IMR-90 (cell line): ENCODE data around the gene KLF11. TPM values are rescaled to one million over a fixed set of nuclear protein-coding genes. Genes with fewer than 3 reads are reported as not detected.
A peak's percentile ranks its signal among the peaks of the same experiment; 100 is the strongest.

Experiments used
- ATAC-seq: fragments of 200-7000 bp; cut with Tn5 transposase; 2 replicates; pipeline ENCODE4 v1.9.1; 2020; ENCODE audit warnings: low read depth, mild to moderate bottlenecking, moderate library complexity
- BruUV-seq: library from RNA; stranded (reverse); fragments of 400-500 nt; replicated peaks from 2 replicates; lab custom pipeline; 2021; lab: Mats Ljungman, UMichigan
- CTCF ChIA-PET: fragments of 300-600 bp; formaldehyde crosslinking; extraction: SDS; loops from one replicate; lab custom pipeline; 2021; ENCODE audit warnings: antibody characterized with exemption; lab: Yijun Ruan, JAX
- POLR2A ChIA-PET: fragments of 300-600 bp; sonication (Branson Sonifier 250); formaldehyde crosslinking; loops from one replicate; lab custom pipeline; 2022; ENCODE audit warnings: antibody characterized with exemption; ENCODE audit not compliant: unreplicated experiment; lab: Charles Lee
- DNase-seq: peaks from one replicate; pipeline ENCODE4 v3.0.0; 2013
- H2AFZ ChIP-seq: replicated peaks from 2 replicates; pipeline ENCODE3; 2013; ENCODE audit warnings: low read length, mild to moderate bottlenecking; ENCODE audit not compliant: poor library complexity
- H2AK5ac ChIP-seq: 2 replicates; pipeline ENCODE4 v1.6.1; 2013; ENCODE audit warnings: low read depth, low read length, inconsistent platforms
- H2AK9ac ChIP-seq: replicated peaks from 2 replicates; pipeline ENCODE3; 2013; ENCODE audit warnings: mild to moderate bottlenecking, low read depth, low read length, moderate library complexity; ENCODE audit not compliant: poor library complexity
- H2BK120ac ChIP-seq: 2 replicates; pipeline ENCODE4 v1.6.1; 2013; ENCODE audit warnings: low read depth, low read length, inconsistent platforms
- H2BK15ac ChIP-seq: 3 replicates; pipeline ENCODE4 v1.6.1; 2013; ENCODE audit warnings: low read depth, low read length, inconsistent platforms
- H2BK20ac ChIP-seq: 2 replicates; pipeline ENCODE4 v1.6.1; 2013; ENCODE audit warnings: low read depth, mild to moderate bottlenecking, inconsistent platforms, low read length, moderate library complexity
- H2BK5ac ChIP-seq: 2 replicates; pipeline ENCODE4 v1.6.1; 2013; ENCODE audit warnings: mild to moderate bottlenecking, low read depth, low read length, inconsistent platforms; ENCODE audit not compliant: poor library complexity, severe bottlenecking
- H3K14ac ChIP-seq: replicated peaks from 2 replicates; pipeline ENCODE4 v1.6.1; 2013; ENCODE audit warnings: low read depth, low read length, inconsistent platforms
- H3K18ac ChIP-seq: 2 replicates; pipeline ENCODE4 v1.6.1; 2013; ENCODE audit warnings: low read depth, low read length, control low read depth
- H3K23ac ChIP-seq: 2 replicates; pipeline ENCODE4 v1.6.1; 2013; ENCODE audit warnings: low read depth, low read length, inconsistent platforms
- H3K27ac ChIP-seq: 2 replicates; pipeline ENCODE4 v1.5.1; 2013; ENCODE audit warnings: mild to moderate bottlenecking, control low read depth, low read length; ENCODE audit not compliant: insufficient read depth
- H3K27me3 ChIP-seq: 2 replicates; pipeline ENCODE4 v1.6.1; 2013; ENCODE audit warnings: low read length; ENCODE audit not compliant: control insufficient read depth, insufficient read depth
- H3K36me3 ChIP-seq: 2 replicates; pipeline ENCODE4 v1.6.1; 2013; ENCODE audit warnings: low read length, mixed read lengths; ENCODE audit not compliant: control insufficient read depth, insufficient read depth
- H3K4ac ChIP-seq: 2 replicates; pipeline ENCODE4 v1.6.1; 2013; ENCODE audit warnings: low read depth, low read length, inconsistent platforms
- H3K4me1 ChIP-seq: 2 replicates; pipeline ENCODE4 v1.6.1; 2013; ENCODE audit warnings: low read length, mixed read lengths; ENCODE audit not compliant: control insufficient read depth, insufficient read depth
- H3K4me2 ChIP-seq: 2 replicates; pipeline ENCODE4 v1.6.1; 2013; ENCODE audit warnings: low read depth, mild to moderate bottlenecking, control low read depth, low read length, moderate library complexity
- H3K4me3 ChIP-seq: 2 replicates; pipeline ENCODE4 v1.5.1; 2013; ENCODE audit warnings: low read depth, mild to moderate bottlenecking, control low read depth, low read length, moderate library complexity; ENCODE audit not compliant: insufficient read depth
- H3K56ac ChIP-seq: 2 replicates; pipeline ENCODE4 v1.6.1; 2013; ENCODE audit warnings: low read length, inconsistent platforms; ENCODE audit not compliant: insufficient read depth; ENCODE audit errors: extremely low read depth
- H3K79me1 ChIP-seq, 2 experiments: 2 replicates each; pipeline ENCODE4 v1.6.1; 2013; ENCODE audit warnings: low read length in 2 of 2, inconsistent platforms in 1 of 2, low read depth in 1 of 2
- H3K9ac ChIP-seq: 2 replicates; pipeline ENCODE4 v1.6.1; 2013; ENCODE audit warnings: low read depth, low read length, control low read depth
- H3K9me1 ChIP-seq: 2 replicates; pipeline ENCODE4 v1.6.1; 2013; ENCODE audit warnings: low read length, inconsistent platforms; ENCODE audit not compliant: insufficient read depth
- H3K9me3 ChIP-seq: 2 replicates; pipeline ENCODE4 v1.6.1; 2013; ENCODE audit warnings: low read length; ENCODE audit not compliant: control insufficient read depth, insufficient read depth
- H4K20me1 ChIP-seq: 2 replicates; pipeline ENCODE4 v1.6.1; 2013; ENCODE audit warnings: low read length, inconsistent platforms; ENCODE audit not compliant: insufficient read depth
- H4K5ac ChIP-seq: 2 replicates; pipeline ENCODE4 v1.6.1; 2013; ENCODE audit warnings: mild to moderate bottlenecking, low read depth, low read length, control low read depth
- H4K8ac ChIP-seq, 2 experiments: 2 replicates each; pipeline ENCODE4 v1.6.1; 2013; ENCODE audit warnings: low read depth in 2 of 2, low read length in 2 of 2, control low read depth in 1 of 2, inconsistent platforms in 1 of 2
- H4K91ac ChIP-seq: 2 replicates; pipeline ENCODE4 v1.6.1; 2013; ENCODE audit warnings: low read depth, low read length, inconsistent platforms; ENCODE audit not compliant: insufficient read depth
- CEBPB ChIP-seq: IDR thresholded peaks from 2 replicates; pipeline ENCODE4 v1.6.1; 2012; ENCODE audit warnings: low read depth, low read length, improper control_type of control experiment
- ELK1 ChIP-seq: fragments of 150-350 bp; IDR thresholded peaks from 2 replicates; pipeline ENCODE4 v1.6.1; 2016; ENCODE audit warnings: low read depth, mild to moderate bottlenecking, low read length, moderate library complexity, borderline replicate concordance
- FOS ChIP-seq: fragments of 150-350 bp; IDR thresholded peaks from 2 replicates; pipeline ENCODE4 v1.6.1; 2016; ENCODE audit warnings: low read depth, low read length
- MAZ ChIP-seq: IDR thresholded peaks from 2 replicates; pipeline ENCODE4 v1.6.1; 2012; ENCODE audit warnings: low read depth, mild to moderate bottlenecking, low read length, improper control_type of control experiment, moderate library complexity, borderline replicate concordance
- MXI1 ChIP-seq: IDR thresholded peaks from 2 replicates; pipeline ENCODE4 v1.6.1; 2012; ENCODE audit warnings: low read depth, mild to moderate bottlenecking, low read length, moderate library complexity, borderline replicate concordance
- NFE2L2 ChIP-seq: fragments of 150-350 bp; IDR thresholded peaks from 2 replicates; pipeline ENCODE4 v1.6.1; 2016; ENCODE audit warnings: low read depth, mild to moderate bottlenecking, low read length
- POLR2A ChIP-seq: IDR thresholded peaks from 2 replicates; pipeline ENCODE4 v1.6.1; 2012; ENCODE audit warnings: mild to moderate bottlenecking, low read depth, low read length
- RFX5 ChIP-seq: IDR thresholded peaks from 2 replicates; pipeline ENCODE4 v1.8.0; 2012; ENCODE audit warnings: low read depth, mild to moderate bottlenecking, low read length, moderate library complexity
- USF2 ChIP-seq: fragments of 150-350 bp; IDR thresholded peaks from 2 replicates; pipeline ENCODE4 v1.6.1; 2017; ENCODE audit warnings: mild to moderate bottlenecking, antibody characterized with exemption, low read length, low read depth
- WGBS, 2 experiments: methylation state at CpG; one replicate each; pipeline versions ENCODE4 v1.1.5 to v1.1.7; 2013; ENCODE audit warnings: missing lambda C conversion rate in 2 of 2; ENCODE audit not compliant: insufficient read length in 1 of 2; ENCODE audit errors: extremely low coverage in 2 of 2; 5-methylcytosine and 5-hydroxymethylcytosine counted together
- dilution Hi-C: fragments of 300-500 bp; cut with HindIII; formaldehyde crosslinking; loops from one replicate; pipeline ENCODE4 v1.14.3; 2018; ENCODE audit warnings: low sequenced_read_pairs; ENCODE audit not compliant: unreplicated experiment
- in situ Hi-C: fragments of 300-500 bp; cut with MboI; formaldehyde crosslinking; loops from 3 replicates; pipeline ENCODE4 v1.14.3; 2019; ENCODE audit warnings: low sequenced_read_pairs, inconsistent platforms, mixed read lengths
- intact Hi-C: fragments of 100-400 bp; cut with micrococcal nuclease; formaldehyde crosslinking; loops from 2 replicates; pipeline ENCODE4 v1.10.0; 2022
- polyA plus RNA-seq, 3 experiments: library from polyadenylated mRNA; depleted of rRNA; stranded (reverse); fragments of >200 nt; gene quantifications; 2 replicates each; pipeline ENCODE4 v1.2.3, GENCODE V29; 2012; ENCODE audit warnings: low replicate concordance in 1 of 3
- total RNA-seq: library from RNA; depleted of rRNA; stranded (reverse); fragments of >200 nt; gene quantifications from 2 replicates; pipeline ENCODE4 v1.2.3, GENCODE V29; 2012

The KLF11 gene
- total and polyA plus RNA-seq, 2 of the 4 experiments (the other 2 are of a cell fraction), result 2.0 to 2.4 TPM

- Histone ChIP-seq H2BK15ac (no peak overlapping the region; the same call in 2 of the 3 replicates), H3K4ac (peak overlapping the region; percentile 68), H2AFZ (peak overlapping the region; percentile 94), H3K4me2 (peak overlapping the region; percentile 39), H3K9me1 (0 out of 2 replicates have a peak, but pooled peaks cover 3% of the 10 kb centered on the region), H3K27ac (peak overlapping the region; percentile 66), H4K20me1 (no peaks in the 10 kb centered on the region; the same call in 1 of the 2 replicates), H3K36me3 (peaks cover under 1% of the 10 kb centered on the region), H3K23ac (peak overlapping the region; percentile 75; the same call in 1 of the 2 replicates), H2AK9ac (peak overlapping the region; percentile 66), H3K14ac (0 out of 2 replicates have a peak overlapping the region, but pooled peaks have one; percentile 37), H2BK20ac (peak overlapping the region; percentile 70; the same call in 1 of the 2 replicates), H3K4me3 (no peak overlapping the region; the same call in 1 of the 2 replicates), H2AK5ac (no peak overlapping the region), H4K91ac (peak overlapping the region; percentile 38; the same call in 1 of the 2 replicates), H3K27me3 (peaks cover 2% of the 10 kb centered on the region; the same call in 1 of the 2 replicates), H2BK120ac (peak overlapping the region; percentile 69), H3K79me1 (no peaks in the 10 kb centered on the region), H4K5ac (0 out of 2 replicates have a peak overlapping the region, but pooled peaks have one; percentile 3), H3K9me3 (no peaks in the 10 kb centered on the region), H3K18ac (no peak overlapping the region), H3K56ac (no peak overlapping the region), H3K4me1 (peaks cover 14% of the 10 kb centered on the region; the same call in 1 of the 2 replicates), H2BK5ac (peak overlapping the region; percentile 35), H4K8ac (peak overlapping the region in 1 of 2 experiments; percentile 64; a peak in 1 of 4 replicates), H3K9ac (no peak overlapping the region)
- intact Hi-C loops, result no loop called here
- WGBS, 2 experiments, result 30% methylated on average over 8 of the region's 28 CpGs; no CpG with 5 or more reads in 1 of the 2 experiments
- dilution Hi-C loops, result no loop called here
- in situ Hi-C loops, result no loop called here
- TF ChIP-seq NFE2L2 (no peak), MAZ (peak; percentile 24; the same call in 1 of the 2 replicates), RFX5 (no peak), MXI1 (no peak), ELK1 (no peak), FOS (no peak), CEBPB (peak; percentile 22; the same call in 1 of the 2 replicates), POLR2A (no peak), USF2 (no peak; the same call in 1 of the 2 replicates)
- ChIA-PET CTCF (interaction anchor here (0.6 to 2.7 kb wide), 5 partner anchors 9 to 378 kb away, joined by 3 to 11 read pairs (median 5); no protein-coding TSS in a partner anchor), POLR2A (no interaction called here)
- ATAC-seq (peak; percentile 85), DNase-seq (peak; percentile 88)
- no TSS peak for BruUV-seq
These were observed 14.1 kb downstream of the KLF11 start for GRCh38 chr2:10057231-10058107.
